HEK293T (cell line): Measurements from ENCODE around the gene RGS14.

ENCODE experiments used
- BHLHE40 ChIP-seq: fragments of 450-650 bp; IDR thresholded peaks from 2 replicates; pipeline ENCODE4 v1.6.1; 2016; ENCODE audit warnings: mild to moderate bottlenecking, moderate library complexity, borderline replicate concordance
- CTBP1 ChIP-seq: fragments of 450-650 bp; IDR thresholded peaks from 2 replicates; pipeline ENCODE4 v1.6.1; 2016; ENCODE audit warnings: borderline replicate concordance
- ELF4 ChIP-seq: fragments of 450-650 bp; IDR thresholded peaks from 2 replicates; pipeline ENCODE4 v1.6.1; 2017; ENCODE audit warnings: antibody characterized with exemption
- FOXA1 ChIP-seq: fragments of 450-650 bp; IDR thresholded peaks from 2 replicates; pipeline ENCODE4 v1.6.1; 2016; ENCODE audit warnings: mild to moderate bottlenecking
- FOXM1 ChIP-seq: fragments of 450-650 bp; IDR thresholded peaks from 2 replicates; pipeline ENCODE4 v1.6.1; 2017; ENCODE audit warnings: mild to moderate bottlenecking, borderline replicate concordance
- HDGF ChIP-seq: fragments of 450-650 bp; IDR thresholded peaks from 2 replicates; pipeline ENCODE4 v1.6.1; 2017; ENCODE audit warnings: antibody characterized with exemption, borderline replicate concordance
- PKNOX1 ChIP-seq: fragments of 450-650 bp; IDR thresholded peaks from 2 replicates; pipeline ENCODE4 v1.6.1; 2016
- SUZ12 ChIP-seq: fragments of 450-650 bp; IDR thresholded peaks from 2 replicates; pipeline ENCODE4 v1.6.1; 2016; ENCODE audit warnings: mild to moderate bottlenecking

- no peak for TF ChIP-seq FOXM1
- TF ChIP-seq HDGF = no peak
- no peak for TF ChIP-seq PKNOX1
- no peak for TF ChIP-seq SUZ12
- TF ChIP-seq FOXA1 = no peak
- TF ChIP-seq CTBP1 = no peak
- TF ChIP-seq ELF4 = no peak
- no peak for TF ChIP-seq BHLHE40
Observed at GRCh38 chr5:177344891-177345290, 12.8 kb upstream of the RGS14 start.
